OCI-LY3 (cell line): Measurements from ENCODE around the gene RAB36.

Experiments
- EZH2phosphoT487 ChIP-seq: fragments of 200-600 bp; shearing (Covaris generic); IDR thresholded peaks from 2 replicates; pipeline ENCODE4 v1.6.1; 2018; ENCODE audit warnings: antibody characterized with exemption, mixed run types, low read depth
- TF ChIP-seq, protein P1 (sequence below): fragments of 200-600, 300-600 bp; sonication (generic); IDR thresholded peaks from 2 replicates; pipeline ENCODE4 v1.5.1; 2014; ENCODE audit warnings: antibody characterized with exemption, low read length, low read depth

DNA sequence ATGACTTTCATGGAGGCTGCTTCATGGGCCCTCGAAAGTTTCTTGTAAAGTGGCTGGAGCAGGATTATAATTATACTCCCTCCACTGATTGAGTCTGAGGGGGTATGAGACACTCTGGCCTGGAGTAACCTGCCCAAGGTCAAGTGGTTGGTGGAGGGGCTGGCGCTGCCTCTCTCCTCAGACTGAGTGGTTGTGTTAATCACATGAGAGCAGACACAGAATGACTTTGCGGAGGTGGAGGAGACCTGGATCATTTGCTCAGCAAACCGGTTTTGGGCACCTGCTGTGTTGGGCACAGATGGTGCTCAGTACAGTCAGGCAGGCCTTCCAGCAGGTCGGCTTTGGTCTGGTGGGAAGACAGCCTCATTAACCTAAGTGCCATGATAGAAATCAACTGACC, 46.9 kb downstream of the RAB36 start:
- TF ChIP-seq, protein P1, sequence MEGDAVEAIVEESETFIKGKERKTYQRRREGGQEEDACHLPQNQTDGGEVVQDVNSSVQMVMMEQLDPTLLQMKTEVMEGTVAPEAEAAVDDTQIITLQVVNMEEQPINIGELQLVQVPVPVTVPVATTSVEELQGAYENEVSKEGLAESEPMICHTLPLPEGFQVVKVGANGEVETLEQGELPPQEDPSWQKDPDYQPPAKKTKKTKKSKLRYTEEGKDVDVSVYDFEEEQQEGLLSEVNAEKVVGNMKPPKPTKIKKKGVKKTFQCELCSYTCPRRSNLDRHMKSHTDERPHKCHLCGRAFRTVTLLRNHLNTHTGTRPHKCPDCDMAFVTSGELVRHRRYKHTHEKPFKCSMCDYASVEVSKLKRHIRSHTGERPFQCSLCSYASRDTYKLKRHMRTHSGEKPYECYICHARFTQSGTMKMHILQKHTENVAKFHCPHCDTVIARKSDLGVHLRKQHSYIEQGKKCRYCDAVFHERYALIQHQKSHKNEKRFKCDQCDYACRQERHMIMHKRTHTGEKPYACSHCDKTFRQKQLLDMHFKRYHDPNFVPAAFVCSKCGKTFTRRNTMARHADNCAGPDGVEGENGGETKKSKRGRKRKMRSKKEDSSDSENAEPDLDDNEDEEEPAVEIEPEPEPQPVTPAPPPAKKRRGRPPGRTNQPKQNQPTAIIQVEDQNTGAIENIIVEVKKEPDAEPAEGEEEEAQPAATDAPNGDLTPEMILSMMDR, result no peak
- no peak for TF ChIP-seq EZH2phosphoT487
